Motor neuron (in vitro differentiated cells): Measurements from ENCODE around the gene BTBD3. TPM values are rescaled to one million over a fixed set of nuclear protein-coding genes. Genes with fewer than 3 reads are reported as not detected.
A peak's percentile ranks its signal among the peaks of the same experiment; 100 is the strongest.

Experiments
- ATAC-seq, 8 experiments: fragments of 200-7000 bp; cut with Tn5 transposase; replicated peaks in 6 of 8; 2 replicates each; pipeline ENCODE4 v1.8.0; 2021; ENCODE audit warnings: mild to moderate bottlenecking in 8 of 8, moderate library complexity in 8 of 8
- H3K27ac ChIP-seq, 2 donors: fragments of 250-450 bp; sonication (Bioruptor Pico); 2 replicates each; pipeline ENCODE4 v1.9.0; 2021; ENCODE audit warnings: antibody characterized with exemption in 2 of 2, mild to moderate bottlenecking in 2 of 2, moderate library complexity in 1 of 2
- H3K4me1 ChIP-seq, 2 donors: fragments of 250-450 bp; sonication (Bioruptor Pico); replicated peaks in 1 of 2; 2 replicates each; pipeline ENCODE4 v1.6.1; 2021; ENCODE audit warnings: antibody characterized with exemption in 2 of 2, mild to moderate bottlenecking in 2 of 2, moderate library complexity in 1 of 2
- H3K4me3 ChIP-seq, 5 donors: fragments of 250-450 bp; sonication (Bioruptor Pico); 2 replicates each; pipeline ENCODE4 v1.9.0; 2021; ENCODE audit warnings: antibody characterized with exemption in 5 of 5, mild to moderate bottlenecking in 5 of 5, moderate library complexity in 4 of 5
- WGBS, 10 experiments: fragments of 450-650 bp; shearing (Covaris generic); methylation state at CpG; one replicate each; pipeline ENCODE4 v1.0.0; 2022; 5-methylcytosine and 5-hydroxymethylcytosine counted together
- in situ Hi-C, 9 experiments: fragments of 400-800 bp; cut with MboI; loops; one replicate each; pipeline ENCODE4 v1.15.0; 2021; ENCODE audit warnings: low sequenced_read_pairs in 9 of 9, low pct_unique_long_range_greater_than_20kb in 2 of 9; ENCODE audit not compliant: unreplicated experiment in 9 of 9
- total RNA-seq, 8 experiments: library from RNA; unstranded; fragments of 300-600 nt; gene quantifications; 2 replicates each; pipeline versions ENCODE4 v1.2.3 to v1.2.4, GENCODE V29; 2022

Gene BTBD3
- 10 to 100 TPM; 11.8 to 47.5 (median 31.6) TPM for total RNA-seq

DNA sequence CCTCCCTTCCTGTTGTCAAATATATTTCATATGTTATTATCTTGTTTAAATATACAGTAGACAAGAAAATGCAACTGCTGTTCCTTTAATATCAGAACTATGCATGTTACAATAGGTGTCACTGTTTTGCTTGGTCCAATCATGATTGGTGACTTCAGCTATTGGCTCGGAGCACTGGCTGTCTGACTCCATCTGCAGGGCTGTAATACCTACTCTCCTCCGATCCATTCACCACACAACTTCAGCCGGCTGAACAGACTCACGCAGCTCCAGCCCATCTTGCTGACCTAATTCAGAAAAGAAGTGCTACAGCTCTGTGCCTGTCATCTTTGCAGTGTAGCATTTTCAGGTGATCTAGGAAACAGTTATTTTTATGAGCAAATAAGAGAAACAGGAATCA is at the start of gene BTBD3:
BTBD3 (plus strand) TSS at position 231 of the 400 bp plus-strand sequence. CDS start 383 bp downstream, outside the sequence.
- Histone ChIP-seq H3K4me3 (peak within 1 kb of the TSS in 3 of 5 donors; percentile 6 to 27 (median 13)), H3K4me1 (peaks cover 22 to 37% of the 10 kb centered on the region in 2 donors), H3K27ac (peak within 1 kb of the TSS in 1 of 2 donors; percentile 46)
- in situ Hi-C loops = no loop called here
- 0 to 81% (median 38%) methylated on average over 1 to 4 of the region's 4 CpGs; no CpG with 5 or more reads in 4 of the 10 experiments for WGBS, 10 experiments
- peak; percentile 37 to 100 (median 98) for ATAC-seq

DNA sequence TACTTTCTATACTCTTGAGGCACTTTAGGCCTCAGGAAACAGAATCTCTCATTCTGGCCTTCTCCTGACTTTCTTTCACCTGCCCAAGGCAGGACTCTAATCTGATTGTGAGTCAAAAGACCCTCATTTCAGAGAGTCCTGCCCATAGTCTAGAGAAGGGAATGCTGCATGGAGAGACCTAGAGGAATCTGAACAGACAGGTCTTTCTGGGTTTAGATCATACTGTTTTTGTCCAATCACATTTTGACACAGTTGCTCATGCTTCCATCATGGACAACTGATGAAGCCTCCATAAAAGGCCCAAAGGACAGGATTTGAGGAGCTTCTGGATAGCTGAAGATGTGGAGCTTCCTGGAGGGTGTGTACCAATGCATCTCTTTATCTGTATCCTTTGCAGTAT is 48.1 kb upstream of the BTBD3 start:
- Histone ChIP-seq H3K4me3 (no peak overlapping the region), H3K4me1 (no peaks in the 10 kb centered on the region), H3K27ac (no peak overlapping the region)
- in situ Hi-C loops = no loop called here
- ATAC-seq = no peak

DNA sequence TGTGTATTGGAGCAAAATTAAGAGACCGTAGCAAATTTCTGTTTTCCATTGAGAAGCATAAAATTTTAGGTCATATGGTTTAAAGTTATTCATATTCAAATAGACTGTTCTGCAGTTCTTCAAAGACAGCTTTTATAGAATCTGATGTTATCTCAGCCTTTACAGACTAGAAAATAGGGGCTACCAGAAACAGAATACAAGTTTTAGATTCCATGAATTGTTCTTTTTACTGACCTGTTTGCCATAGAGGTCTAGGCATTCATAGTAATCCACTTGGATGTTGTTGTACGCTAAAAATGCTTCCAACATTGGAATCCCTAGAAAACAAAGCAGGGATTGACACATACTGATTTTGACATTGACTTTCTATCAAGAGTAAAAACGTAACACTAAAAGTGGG is 47.3 kb upstream of the BTBD3 start:
- Histone ChIP-seq H3K4me3 (no peak overlapping the region), H3K4me1 (no peaks in the 10 kb centered on the region), H3K27ac (no peak overlapping the region)
- WGBS, 10 experiments = 16 to 100% (median 46%) methylated on average over 1 to 3 of the region's 3 CpGs
- no peak for ATAC-seq
- in situ Hi-C loops = no loop called here

DNA sequence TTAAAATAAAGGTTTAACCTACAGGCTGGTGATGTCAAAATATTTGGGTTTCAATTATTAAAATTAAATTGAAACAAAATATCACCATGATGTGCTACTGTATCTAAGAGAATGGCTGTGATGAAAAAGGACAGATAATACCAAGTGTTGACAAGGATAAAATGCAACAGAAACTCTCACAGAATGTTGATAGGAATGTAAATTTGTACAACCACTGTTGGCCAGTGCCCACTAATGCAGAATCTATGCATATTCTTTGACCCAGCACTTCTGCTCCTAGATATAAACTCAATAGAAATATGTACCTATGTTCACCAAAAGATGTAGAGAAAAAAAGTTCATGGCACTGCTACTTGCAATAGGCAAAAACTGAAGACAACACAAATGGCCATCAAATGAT is 41.1 kb upstream of the BTBD3 start:
- in situ Hi-C loops = no loop called here
- no peak overlapping the region for H3K27ac ChIP-seq
- no peak for ATAC-seq

DNA sequence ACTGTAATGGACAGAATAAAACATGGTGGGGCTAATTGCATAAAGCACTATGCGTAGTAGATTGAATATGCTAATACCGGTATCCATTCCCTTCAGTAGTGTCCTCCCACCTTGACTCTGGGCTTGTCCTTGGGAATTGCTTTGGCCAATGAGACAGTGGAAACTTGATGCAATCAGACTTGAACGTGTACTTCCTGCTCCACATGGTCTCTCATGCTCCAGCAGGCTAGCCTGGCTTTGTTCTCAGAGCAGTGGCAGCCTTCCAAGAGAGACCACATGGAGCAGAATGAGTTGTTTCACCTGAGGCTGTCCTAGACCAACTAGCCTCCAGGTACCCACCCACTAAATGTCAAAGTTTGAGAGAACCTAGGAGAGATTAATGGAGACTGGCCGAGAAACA is 37.0 kb upstream of the BTBD3 start:
- H3K27ac ChIP-seq = no peak overlapping the region
- WGBS, 10 experiments = 0 to 100% (median 90%) methylated on average over 1 to 4 of the region's 4 CpGs; no CpG with 5 or more reads in 1 of the 10 experiments
- peak in 2 of 8 experiments; percentile 36 to 71 for ATAC-seq
- no peaks in the 10 kb centered on the region for H3K4me1 ChIP-seq
- H3K4me3 ChIP-seq = no peak overlapping the region
- in situ Hi-C loops = no loop called here

More for the DNA sequence above, 41.1 kb upstream of the BTBD3 start:
- Histone ChIP-seq H3K4me3 (no peak overlapping the region), H3K4me1 (no peaks in the 10 kb centered on the region)

DNA sequence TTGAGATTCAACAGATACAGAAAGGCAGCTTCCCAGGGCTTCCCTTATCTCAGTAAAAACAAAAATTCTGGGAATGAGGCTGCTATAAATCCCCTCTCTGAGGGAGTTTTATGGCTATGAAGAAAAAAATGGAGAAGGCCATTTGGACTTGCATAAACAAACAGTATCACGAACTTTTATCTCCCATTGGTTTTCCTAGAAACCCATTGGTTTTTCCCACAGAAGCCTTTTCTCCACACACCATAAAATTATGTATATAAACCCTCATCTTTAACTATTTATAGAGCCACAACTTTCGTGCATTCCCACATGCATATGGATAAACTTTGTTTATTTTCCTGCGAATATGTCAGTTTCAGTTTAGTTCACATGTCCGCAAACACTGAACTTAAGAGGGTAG is 36.2 kb upstream of the BTBD3 start:
- 7 to 100% (median 71%) methylated on average over 1 to 4 of the region's 4 CpGs for WGBS, 10 experiments
- in situ Hi-C loops = no loop called here
- H3K4me1 ChIP-seq = no peaks in the 10 kb centered on the region
- H3K4me3 ChIP-seq = no peak overlapping the region
- peak in 1 of 8 experiments; percentile 70 for ATAC-seq
- H3K27ac ChIP-seq = no peak overlapping the region

DNA sequence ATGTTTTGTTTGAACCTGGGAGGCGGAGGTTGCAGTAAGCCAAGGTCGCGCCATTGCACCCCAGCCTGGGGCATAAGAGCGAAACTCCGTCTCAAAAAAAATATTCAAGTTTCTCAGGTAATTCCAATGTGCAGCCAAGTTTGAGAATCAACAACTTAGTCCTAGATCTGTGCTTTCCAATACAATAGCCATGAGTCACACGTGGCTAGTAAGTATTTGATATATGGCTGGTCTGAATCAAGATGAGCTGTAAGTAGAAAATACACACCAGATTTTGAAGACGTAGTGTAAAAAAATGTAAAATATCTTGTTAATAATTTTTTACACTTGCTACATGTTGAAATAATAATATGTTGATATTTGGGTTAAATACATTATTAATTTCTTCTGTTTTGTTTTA is 35.0 kb upstream of the BTBD3 start:
- Histone ChIP-seq H3K4me1 (no peaks in the 10 kb centered on the region), H3K27ac (no peak overlapping the region), H3K4me3 (no peak overlapping the region)
- in situ Hi-C loops = no loop called here
- WGBS, 10 experiments = 39 to 92% (median 80%) methylated on average over 1 to 7 of the region's 7 CpGs
- ATAC-seq = no peak

DNA sequence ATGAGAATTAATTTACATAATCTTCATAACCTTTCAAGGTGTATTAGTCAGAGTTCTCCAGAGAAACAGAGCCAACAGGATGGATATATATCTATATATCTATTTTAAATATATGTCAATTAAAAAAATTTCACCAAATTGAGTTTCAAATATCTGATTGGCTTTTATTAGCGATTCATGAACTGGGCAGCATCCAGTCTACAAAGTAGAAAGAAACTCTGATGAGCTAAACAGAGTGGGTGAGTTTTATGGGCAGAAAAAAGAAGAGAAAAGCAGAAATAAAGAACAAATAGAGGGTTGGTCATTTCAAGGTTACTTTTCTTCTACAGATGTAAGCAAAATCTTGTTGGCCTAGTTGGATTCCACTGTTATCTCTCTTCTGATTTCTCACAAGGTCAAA is 29.0 kb upstream of the BTBD3 start:
- Histone ChIP-seq H3K27ac (no peak overlapping the region), H3K4me3 (no peak overlapping the region), H3K4me1 (peaks cover 4 to 9% of the 10 kb centered on the region in 2 donors)
- in situ Hi-C loops = no loop called here
- no peak for ATAC-seq
- WGBS, 10 experiments = 0 to 80% (median 33%) methylated on average over 1 of the region's 1 CpG; no CpG with 5 or more reads in 3 of the 10 experiments

DNA sequence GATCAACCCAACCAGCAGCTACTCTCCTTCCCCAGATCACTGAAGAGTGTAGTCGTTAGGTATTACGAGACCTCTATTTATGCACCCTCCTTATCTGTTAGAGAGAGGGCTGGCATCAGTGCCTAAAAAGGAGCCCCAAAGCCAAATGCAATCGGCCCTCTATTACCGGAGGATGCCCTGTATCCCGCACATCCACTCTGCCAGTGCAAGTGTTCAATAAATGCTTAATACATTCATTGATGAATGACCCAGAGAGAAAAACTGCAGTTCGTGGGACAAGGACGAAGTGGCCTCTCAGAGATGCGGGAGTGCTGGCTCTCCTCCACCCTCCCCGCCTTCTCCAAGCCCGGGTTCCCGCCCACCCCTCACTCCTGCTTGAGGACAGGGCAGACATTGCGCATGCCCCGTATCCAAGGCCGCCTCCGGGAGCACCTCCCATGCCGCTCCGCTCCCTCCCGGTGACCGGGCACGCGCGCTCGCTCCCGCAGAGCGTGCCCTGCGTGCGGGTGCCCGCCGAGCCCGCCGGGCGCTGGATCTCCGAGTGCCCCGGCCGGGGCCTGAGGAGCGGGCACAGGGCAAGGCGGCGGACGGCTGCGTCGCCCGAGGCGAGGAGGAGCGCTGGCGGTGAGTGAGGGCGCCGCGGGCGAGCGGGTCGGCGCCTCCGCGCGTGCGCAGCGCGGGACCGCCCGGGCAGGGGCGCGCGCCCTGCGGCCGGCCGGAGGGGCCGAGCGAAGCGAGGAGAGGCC is 27.2 kb upstream of the BTBD3 start:
- Histone ChIP-seq H3K4me3 (peak overlapping the region; percentile 73 to 91 (median 86)), H3K4me1 (peaks cover 4 to 9% of the 10 kb centered on the region in 2 donors), H3K27ac (peak overlapping the region; percentile 89 to 93)
- in situ Hi-C loops = no loop called here
- ATAC-seq = peak; percentile 79 to 93 (median 88)
- 0 to 14% (median 1%) methylated on average over 2 to 9 of the region's 69 CpGs for WGBS, 10 experiments

DNA sequence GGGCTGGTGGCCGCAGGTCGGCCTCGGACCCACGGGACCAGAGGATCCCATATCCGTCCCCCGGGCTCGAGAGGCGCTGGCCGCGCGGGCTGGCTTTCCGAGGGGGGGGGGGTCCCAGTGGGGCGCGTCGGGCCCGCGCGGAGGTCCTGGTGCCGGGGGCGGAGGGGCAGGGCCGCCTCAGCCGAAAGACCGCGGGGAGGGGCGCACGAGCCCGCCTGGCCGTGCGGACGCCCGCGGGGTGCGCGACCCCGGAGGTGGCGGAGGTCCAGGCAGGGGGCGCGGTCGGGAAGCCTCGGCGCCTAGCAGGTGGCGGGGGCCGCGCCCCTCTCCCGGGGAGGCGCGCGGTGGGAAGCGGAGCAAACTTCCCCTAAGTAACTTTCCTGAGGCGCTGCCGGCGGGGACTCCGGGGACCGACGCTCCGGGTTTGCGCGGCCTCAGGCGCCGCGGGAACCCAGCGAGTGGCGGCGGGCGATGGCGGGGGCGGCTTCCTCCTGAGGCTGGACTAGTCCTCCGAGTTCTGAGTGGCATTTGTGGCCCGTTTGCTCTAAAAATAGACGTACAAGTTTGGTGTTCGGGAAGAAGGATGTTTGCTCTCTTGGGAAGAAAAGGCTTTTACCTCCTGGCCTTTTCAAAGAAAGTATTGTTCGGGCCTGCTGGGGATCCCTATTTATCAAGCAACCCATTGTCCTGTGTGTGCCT is 26.5 kb upstream of the BTBD3 start:
- in situ Hi-C loops = no loop called here
- H3K4me1 ChIP-seq = peaks cover 4 to 9% of the 10 kb centered on the region in 2 donors
- WGBS, 10 experiments = 0 to 14% (median 0%) methylated on average over 1 to 19 of the region's 72 CpGs; no CpG with 5 or more reads in 3 of the 10 experiments
- peak overlapping the region; percentile 73 to 91 (median 86) for H3K4me3 ChIP-seq
- peak in 3 of 8 experiments; percentile 36 to 51 (median 47) for ATAC-seq
- H3K27ac ChIP-seq = peak overlapping the region; percentile 89 to 93

DNA sequence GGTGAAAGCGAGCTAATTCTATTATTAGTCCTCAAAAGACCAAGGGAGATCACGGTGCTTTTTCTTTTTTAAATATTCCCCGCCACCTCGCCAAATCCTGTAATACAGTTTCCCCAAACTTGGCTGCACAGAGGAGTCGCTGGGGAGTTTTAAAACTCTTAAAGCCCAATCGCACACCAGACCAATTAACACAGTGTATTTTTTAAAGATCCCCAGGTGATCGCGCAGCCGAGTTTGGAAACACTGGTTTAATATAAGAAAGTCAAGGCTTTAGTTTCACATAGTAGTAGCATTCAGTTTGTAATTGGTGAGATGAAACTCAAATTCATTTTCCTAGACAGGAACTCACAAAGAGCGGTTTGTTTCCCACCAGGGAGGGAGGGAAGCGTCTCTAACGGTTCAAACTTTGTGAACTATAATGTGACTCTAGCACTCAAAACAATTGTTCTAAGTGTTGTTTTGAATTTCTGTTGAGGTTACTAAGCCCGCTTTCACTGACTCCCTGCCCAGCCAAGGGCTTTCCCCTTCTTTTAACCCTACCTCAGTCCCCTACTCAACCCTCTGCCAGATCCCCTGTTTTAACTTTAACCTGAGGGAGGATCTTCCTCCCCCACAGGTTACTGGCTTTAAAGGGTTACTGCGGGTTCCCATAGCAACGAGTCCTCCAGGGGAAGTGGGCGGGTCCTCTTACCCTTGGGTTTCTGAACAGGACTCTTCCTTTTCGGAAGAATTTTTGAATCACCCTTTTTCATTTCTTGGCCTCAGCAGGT is 25.7 kb upstream of the BTBD3 start:
- WGBS, 10 experiments = 0 to 3% (median 0%) methylated on average over 3 to 15 of the region's 17 CpGs
- peaks cover 4 to 9% of the 10 kb centered on the region in 2 donors for H3K4me1 ChIP-seq
- ATAC-seq = peak in 3 of 8 experiments; percentile 4 to 28 (median 6)
- peak overlapping the region in 1 of 2 donors; percentile 93 for H3K27ac ChIP-seq
- in situ Hi-C loops = no loop called here
- peak overlapping the region; percentile 73 to 91 (median 86) for H3K4me3 ChIP-seq

DNA sequence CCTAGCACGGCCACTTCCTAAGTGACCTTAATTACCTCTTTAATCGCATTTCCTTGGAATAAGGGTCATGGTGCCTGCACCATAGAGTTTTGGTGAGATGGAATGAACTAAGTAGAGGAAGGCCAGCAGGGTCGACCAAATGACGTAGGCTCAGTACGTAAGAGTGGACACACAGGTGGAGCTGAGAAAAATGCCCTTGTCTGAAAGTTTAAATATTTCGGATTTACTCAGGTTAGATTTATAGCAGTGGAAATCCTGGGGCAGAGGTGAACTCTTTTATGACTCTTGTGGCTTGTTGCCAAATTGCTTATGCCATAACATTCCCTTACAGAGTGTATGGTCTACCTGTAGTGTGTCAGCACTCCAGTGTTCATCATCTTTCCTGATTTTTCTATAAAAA is 23.6 kb upstream of the BTBD3 start:
- in situ Hi-C loops = no loop called here
- Histone ChIP-seq H3K4me1 (peaks cover 4 to 9% of the 10 kb centered on the region in 2 donors), H3K27ac (no peak overlapping the region), H3K4me3 (no peak overlapping the region)
- ATAC-seq = no peak
- 77 to 100% (median 93%) methylated on average over 1 to 6 of the region's 6 CpGs; no CpG with 5 or more reads in 1 of the 10 experiments for WGBS, 10 experiments

DNA sequence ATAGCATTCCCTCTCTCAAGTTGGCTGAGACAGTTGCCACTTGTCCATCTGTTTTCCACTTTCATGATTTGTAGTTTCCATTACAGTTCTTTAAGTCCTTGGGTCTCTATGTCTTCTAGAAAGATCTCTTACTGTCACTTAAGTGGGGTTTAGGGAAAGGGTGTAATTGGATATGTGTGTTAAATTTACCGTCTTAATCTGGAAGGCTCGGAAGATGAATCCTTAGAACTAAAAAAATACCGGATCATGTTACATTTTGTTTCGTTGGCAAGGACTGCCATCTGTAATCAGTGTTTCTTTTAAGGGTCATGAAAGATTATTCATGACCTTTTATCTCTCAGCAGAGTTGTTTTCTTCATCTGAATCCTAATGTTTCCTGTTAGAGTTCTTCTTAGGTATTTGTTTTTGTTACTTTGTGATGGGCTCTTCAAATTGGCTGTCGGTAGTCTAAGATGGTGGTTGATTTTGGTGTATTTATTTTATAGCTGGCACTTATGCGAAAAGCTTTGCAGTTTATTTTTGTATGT is 21.8 kb upstream of the BTBD3 start:
- no peak overlapping the region for H3K27ac ChIP-seq
- H3K4me1 ChIP-seq = peaks cover 4 to 9% of the 10 kb centered on the region in 2 donors
- in situ Hi-C loops = no loop called here
- 36 to 100% (median 87%) methylated on average over 1 to 6 of the region's 6 CpGs; no CpG with 5 or more reads in 1 of the 10 experiments for WGBS, 10 experiments
- H3K4me3 ChIP-seq = no peak overlapping the region
- no peak for ATAC-seq
